K562 (cell line): ENCODE results near the gene C20orf173.

Source experiments
- CHD2 ChIP-seq: IDR thresholded peaks from 2 replicates; pipeline ENCODE4 v1.6.1; 2011; ENCODE audit warnings: low read depth, low read length
- EGR1 ChIP-seq: fragments of 450-650 bp; conservative IDR thresholded peaks from 2 replicates; pipeline ENCODE4 v1.6.1; 2017; ENCODE audit warnings: mild to moderate bottlenecking
- EZH2 ChIP-seq: IDR thresholded peaks from 2 replicates; pipeline ENCODE4 v1.6.1; 2012; ENCODE audit warnings: low read depth, mild to moderate bottlenecking, inconsistent platforms, low read length, borderline replicate concordance
- POLR2A ChIP-seq: fragments of 450-650 bp; conservative IDR thresholded peaks from 2 replicates; pipeline ENCODE4 v1.6.1; 2016
- POLR2AphosphoS5 ChIP-seq: IDR thresholded peaks from 2 replicates; pipeline ENCODE4 v1.6.1; 2011; ENCODE audit warnings: mild to moderate bottlenecking, low read depth, low read length, moderate library complexity; ENCODE audit not compliant: control insufficient read depth, insufficient read depth
- SMAD4 ChIP-seq: fragments of 250-450 bp; sonication (Bioruptor Pico); conservative IDR thresholded peaks from 2 replicates; pipeline ENCODE4 v1.8.0; 2021; ENCODE audit warnings: inconsistent platforms, mild to moderate bottlenecking, moderate library complexity

DNA sequence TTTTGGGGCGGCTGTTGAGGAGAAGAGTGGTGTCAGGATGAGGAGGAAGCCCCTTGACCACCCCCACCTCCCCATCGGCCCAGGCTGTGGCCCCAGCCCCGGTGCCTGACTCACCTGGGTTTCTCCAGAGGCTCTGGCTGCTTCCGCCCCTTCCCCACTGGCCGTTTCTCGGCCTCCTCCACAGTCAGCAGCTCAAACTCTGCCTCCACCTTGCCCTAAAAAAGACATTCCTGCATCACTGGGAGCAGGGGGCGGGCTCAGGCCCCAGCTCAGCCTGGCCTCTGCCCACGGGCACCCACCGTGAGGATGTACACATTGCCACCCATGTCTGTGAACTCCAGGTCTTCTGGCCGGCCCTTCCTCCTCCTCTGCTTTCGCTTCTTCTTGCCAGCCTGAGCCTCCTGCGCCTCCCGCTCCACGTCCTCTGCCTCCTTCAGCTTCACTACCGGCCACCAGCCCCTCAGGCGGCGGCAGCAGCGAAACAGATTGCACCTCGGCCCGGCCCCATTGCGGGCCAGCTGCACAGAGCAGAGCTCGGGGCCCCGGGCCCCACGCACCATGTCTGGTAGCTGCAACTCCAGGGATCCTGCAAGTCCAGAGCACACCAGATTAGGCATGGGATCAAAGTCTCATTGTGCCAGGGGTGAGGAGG lies 29.7 kb upstream of the C20orf173 start:
- TF ChIP-seq EGR1 (no peak), SMAD4 (CRISPR knock-in tag) (no peak), POLR2A (no peak), CHD2 (no peak), EZH2 (no peak), POLR2AphosphoS5 (no peak)
